Measurements from ENCODE around the gene DCST1. TPM values are rescaled to one million over a fixed set of nuclear protein-coding genes. Genes with fewer than 3 reads are reported as not detected.

Gene DCST1
- total and polyA plus RNA-seq, 2 of the 13 experiments (the other 11 are each of a cell fraction or from before 2014, with no cell fraction given) = 0.04 TPM; not detected in 1

DNA sequence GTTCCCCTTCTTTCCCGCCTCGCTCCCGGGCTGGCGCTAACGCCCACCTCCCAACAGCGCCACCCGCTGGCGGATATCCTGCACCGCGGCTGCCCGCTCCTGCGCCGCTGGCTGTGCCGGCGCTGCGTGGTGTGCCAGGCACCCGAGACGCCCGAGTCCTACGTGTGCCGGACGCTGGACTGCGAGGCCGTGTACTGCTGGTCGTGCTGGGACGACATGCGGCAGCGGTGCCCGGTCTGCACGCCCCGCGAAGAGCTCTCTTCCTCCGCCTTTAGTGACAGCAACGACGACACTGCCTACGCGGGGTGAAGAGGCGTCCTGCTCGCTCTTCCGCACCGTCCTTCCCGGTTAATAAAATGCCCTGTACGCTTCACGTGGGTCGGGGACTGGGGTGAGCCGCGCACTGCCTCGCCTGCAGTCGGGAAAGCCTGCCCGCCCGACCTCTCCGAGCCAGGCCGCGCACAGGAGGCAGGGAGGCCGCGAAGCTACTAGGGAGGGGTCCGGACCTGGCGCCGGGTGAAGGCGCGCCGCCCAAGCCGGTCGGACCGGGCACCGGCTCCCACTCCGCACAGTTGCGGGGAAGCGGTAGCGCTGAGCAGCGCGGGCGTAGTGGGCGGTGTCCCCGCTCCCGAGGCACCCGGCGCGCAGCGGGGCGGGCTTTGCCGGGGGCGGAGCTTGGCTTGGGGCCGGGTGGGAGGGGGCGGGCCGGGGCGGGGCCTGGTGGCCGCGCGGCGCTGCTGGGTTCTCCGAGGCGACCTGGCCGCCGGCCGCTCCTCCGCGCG, 17.1 kb downstream of the DCST1 start, which contains the start of gene ADAM15 (continued):
- TF ChIP-seq, protein P1, sequence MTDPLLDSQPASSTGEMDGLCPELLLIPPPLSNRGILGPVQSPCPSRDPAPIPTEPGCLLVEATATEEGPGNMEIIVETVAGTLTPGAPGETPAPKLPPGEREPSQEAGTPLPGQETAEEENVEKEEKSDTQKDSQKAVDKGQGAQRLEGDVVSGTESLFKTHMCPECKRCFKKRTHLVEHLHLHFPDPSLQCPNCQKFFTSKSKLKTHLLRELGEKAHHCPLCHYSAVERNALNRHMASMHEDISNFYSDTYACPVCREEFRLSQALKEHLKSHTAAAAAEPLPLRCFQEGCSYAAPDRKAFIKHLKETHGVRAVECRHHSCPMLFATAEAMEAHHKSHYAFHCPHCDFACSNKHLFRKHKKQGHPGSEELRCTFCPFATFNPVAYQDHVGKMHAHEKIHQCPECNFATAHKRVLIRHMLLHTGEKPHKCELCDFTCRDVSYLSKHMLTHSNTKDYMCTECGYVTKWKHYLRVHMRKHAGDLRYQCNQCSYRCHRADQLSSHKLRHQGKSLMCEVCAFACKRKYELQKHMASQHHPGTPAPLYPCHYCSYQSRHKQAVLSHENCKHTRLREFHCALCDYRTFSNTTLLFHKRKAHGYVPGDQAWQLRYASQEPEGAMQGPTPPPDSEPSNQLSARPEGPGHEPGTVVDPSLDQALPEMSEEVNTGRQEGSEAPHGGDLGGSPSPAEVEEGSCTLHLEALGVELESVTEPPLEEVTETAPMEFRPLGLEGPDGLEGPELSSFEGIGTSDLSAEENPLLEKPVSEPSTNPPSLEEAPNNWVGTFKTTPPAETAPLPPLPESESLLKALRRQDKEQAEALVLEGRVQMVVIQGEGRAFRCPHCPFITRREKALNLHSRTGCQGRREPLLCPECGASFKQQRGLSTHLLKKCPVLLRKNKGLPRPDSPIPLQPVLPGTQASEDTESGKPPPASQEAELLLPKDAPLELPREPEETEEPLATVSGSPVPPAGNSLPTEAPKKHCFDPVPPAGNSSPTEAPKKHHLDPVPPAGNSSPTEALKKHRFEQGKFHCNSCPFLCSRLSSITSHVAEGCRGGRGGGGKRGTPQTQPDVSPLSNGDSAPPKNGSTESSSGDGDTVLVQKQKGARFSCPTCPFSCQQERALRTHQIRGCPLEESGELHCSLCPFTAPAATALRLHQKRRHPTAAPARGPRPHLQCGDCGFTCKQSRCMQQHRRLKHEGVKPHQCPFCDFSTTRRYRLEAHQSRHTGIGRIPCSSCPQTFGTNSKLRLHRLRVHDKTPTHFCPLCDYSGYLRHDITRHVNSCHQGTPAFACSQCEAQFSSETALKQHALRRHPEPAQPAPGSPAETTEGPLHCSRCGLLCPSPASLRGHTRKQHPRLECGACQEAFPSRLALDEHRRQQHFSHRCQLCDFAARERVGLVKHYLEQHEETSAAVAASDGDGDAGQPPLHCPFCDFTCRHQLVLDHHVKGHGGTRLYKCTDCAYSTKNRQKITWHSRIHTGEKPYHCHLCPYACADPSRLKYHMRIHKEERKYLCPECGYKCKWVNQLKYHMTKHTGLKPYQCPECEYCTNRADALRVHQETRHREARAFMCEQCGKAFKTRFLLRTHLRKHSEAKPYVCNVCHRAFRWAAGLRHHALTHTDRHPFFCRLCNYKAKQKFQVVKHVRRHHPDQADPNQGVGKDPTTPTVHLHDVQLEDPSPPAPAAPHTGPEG (CRISPR knock-in tag; IDR thresholded peaks at IDR 0.05) = peak; percentile 90
- TF ChIP-seq STAG1 (CRISPR knock-in tag; IDR thresholded peaks at IDR 0.05) = peak; percentile 63
- TF ChIP-seq, protein P2, sequence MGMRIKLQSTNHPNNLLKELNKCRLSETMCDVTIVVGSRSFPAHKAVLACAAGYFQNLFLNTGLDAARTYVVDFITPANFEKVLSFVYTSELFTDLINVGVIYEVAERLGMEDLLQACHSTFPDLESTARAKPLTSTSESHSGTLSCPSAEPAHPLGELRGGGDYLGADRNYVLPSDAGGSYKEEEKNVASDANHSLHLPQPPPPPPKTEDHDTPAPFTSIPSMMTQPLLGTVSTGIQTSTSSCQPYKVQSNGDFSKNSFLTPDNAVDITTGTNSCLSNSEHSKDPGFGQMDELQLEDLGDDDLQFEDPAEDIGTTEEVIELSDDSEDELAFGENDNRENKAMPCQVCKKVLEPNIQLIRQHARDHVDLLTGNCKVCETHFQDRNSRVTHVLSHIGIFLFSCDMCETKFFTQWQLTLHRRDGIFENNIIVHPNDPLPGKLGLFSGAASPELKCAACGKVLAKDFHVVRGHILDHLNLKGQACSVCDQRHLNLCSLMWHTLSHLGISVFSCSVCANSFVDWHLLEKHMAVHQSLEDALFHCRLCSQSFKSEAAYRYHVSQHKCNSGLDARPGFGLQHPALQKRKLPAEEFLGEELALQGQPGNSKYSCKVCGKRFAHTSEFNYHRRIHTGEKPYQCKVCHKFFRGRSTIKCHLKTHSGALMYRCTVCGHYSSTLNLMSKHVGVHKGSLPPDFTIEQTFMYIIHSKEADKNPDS (CRISPR knock-in tag; IDR thresholded peaks at IDR 0.05) = no peak
- peak; percentile 26; the same call in 1 of the 2 replicates for TF ChIP-seq TMF1 (CRISPR knock-in tag; IDR thresholded peaks at IDR 0.05; ENCODE audit: low read depth)
- TF ChIP-seq, protein P3, sequence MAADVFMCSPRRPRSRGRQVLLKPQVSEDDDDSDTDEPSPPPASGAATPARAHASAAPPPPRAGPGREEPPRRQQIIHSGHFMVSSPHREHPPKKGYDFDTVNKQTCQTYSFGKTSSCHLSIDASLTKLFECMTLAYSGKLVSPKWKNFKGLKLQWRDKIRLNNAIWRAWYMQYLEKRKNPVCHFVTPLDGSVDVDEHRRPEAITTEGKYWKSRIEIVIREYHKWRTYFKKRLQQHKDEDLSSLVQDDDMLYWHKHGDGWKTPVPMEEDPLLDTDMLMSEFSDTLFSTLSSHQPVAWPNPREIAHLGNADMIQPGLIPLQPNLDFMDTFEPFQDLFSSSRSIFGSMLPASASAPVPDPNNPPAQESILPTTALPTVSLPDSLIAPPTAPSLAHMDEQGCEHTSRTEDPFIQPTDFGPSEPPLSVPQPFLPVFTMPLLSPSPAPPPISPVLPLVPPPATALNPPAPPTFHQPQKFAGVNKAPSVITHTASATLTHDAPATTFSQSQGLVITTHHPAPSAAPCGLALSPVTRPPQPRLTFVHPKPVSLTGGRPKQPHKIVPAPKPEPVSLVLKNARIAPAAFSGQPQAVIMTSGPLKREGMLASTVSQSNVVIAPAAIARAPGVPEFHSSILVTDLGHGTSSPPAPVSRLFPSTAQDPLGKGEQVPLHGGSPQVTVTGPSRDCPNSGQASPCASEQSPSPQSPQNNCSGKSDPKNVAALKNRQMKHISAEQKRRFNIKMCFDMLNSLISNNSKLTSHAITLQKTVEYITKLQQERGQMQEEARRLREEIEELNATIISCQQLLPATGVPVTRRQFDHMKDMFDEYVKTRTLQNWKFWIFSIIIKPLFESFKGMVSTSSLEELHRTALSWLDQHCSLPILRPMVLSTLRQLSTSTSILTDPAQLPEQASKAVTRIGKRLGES (CRISPR knock-in tag; IDR thresholded peaks at IDR 0.05; ENCODE audit: borderline replicate concordance) = no peak
- TF ChIP-seq SMARCE1 (IDR thresholded peaks at IDR 0.05; ENCODE audit: borderline replicate concordance) = no peak
- peak; percentile 85; the same call in 1 of the 2 replicates for TF ChIP-seq KLF9 (CRISPR knock-in tag; IDR thresholded peaks at IDR 0.05; ENCODE audit: low read depth)
- TF ChIP-seq SMAD9 (CRISPR knock-in tag; IDR thresholded peaks at IDR 0.05) = no peak
- TF ChIP-seq HNRNPH1 (optimal IDR thresholded peaks at IDR 0.05; ENCODE audit: low read depth, low read length) = no peak
- TF ChIP-seq IKZF1 (IDR thresholded peaks at IDR 0.05) = no peak
- TF ChIP-seq HDAC2 (CRISPR knock-in tag; IDR thresholded peaks at IDR 0.05) = peak; percentile 69
- TF ChIP-seq ARID2 (CRISPR knock-in tag; IDR thresholded peaks at IDR 0.05; ENCODE audit: borderline replicate concordance) = no peak
- TF ChIP-seq HMGA1 (CRISPR knock-in tag; conservative IDR thresholded peaks at IDR 0.05) = no peak
- peak; percentile 54 for TF ChIP-seq RBM39 (IDR thresholded peaks at IDR 0.05; ENCODE audit: low read depth, low read length, poor library complexity, severe bottlenecking)
- TF ChIP-seq, protein P4, sequence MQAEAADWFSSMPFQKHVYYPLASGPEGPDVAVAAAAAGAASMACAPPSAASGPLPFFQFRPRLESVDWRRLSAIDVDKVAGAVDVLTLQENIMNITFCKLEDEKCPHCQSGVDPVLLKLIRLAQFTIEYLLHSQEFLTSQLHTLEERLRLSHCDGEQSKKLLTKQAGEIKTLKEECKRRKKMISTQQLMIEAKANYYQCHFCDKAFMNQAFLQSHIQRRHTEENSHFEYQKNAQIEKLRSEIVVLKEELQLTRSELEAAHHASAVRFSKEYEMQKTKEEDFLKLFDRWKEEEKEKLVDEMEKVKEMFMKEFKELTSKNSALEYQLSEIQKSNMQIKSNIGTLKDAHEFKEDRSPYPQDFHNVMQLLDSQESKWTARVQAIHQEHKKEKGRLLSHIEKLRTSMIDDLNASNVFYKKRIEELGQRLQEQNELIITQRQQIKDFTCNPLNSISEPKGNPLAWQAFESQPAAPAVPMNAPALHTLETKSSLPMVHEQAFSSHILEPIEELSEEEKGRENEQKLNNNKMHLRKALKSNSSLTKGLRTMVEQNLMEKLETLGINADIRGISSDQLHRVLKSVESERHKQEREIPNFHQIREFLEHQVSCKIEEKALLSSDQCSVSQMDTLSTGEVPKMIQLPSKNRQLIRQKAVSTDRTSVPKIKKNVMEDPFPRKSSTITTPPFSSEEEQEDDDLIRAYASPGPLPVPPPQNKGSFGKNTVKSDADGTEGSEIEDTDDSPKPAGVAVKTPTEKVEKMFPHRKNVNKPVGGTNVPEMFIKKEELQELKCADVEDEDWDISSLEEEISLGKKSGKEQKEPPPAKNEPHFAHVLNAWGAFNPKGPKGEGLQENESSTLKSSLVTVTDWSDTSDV (CRISPR knock-in tag; IDR thresholded peaks at IDR 0.05) = peak; percentile 85
